ENCODE data around the gene LDAH.

LDAH gene

DNA sequence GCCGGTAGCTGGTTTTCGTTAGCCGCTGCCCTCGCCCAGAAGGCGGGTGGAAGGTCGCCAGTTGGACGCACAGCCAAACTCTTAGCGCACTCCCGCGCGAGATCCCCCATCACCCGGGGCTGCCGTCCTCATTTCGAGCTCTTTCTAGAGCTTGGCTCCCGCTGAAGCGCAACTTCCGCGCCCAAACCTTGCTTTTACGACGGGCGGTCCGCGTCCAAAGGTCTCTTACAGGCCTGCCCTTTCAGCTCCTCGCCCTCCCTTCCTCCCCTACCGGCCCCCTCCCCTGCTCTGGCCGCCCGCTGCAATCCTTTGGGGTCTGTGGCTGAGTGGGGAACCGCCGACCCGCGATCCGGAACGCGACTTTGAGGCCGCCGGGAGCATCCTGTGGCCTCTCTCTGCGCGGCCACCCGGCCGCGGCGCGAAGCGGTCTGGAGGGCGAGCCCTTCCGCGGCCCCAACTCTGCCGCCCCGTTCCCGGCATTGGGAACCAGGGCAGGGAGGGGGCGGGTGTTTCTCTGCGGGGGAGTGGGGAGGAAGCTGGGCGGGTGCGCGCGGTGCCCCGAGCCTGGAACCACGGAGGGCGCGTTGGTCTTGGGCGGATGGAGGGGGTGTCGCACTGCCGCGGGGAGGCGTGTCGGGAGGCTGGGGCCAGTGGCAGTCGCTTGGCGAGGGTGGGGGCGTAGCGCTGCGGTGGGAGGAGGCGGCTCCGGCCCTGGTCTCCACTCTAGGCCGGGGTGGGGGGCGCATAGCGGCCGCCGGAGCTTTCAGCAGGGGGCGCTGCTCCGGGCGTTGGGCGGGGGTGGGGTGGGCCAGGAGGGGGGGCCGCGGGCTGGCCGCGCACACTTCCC, 156.4 kb downstream of the LDAH start, which contains the start of gene GDF7:
GDF7 (plus strand) TSS at position 841 of the 847 bp plus-strand sequence. CDS start 96 bp downstream, outside the sequence.
- H3K27ac Mint-ChIP-seq: no peak within 1 kb of the TSS
- H3K36me3 Mint-ChIP-seq (ENCODE audit: low read depth): no peaks in the 10 kb centered on the region
- peaks cover 25% of the 10 kb centered on the region for H3K4me1 Mint-ChIP-seq (ENCODE audit: low read depth)
- peaks cover 91% of the 10 kb centered on the region for H3K27me3 Mint-ChIP-seq
- peak within 1 kb of the TSS; percentile 69 for H3K4me3 Mint-ChIP-seq
- H3K9me3 Mint-ChIP-seq: no peaks in the 10 kb centered on the region
- no peak for DNase-seq

DNA sequence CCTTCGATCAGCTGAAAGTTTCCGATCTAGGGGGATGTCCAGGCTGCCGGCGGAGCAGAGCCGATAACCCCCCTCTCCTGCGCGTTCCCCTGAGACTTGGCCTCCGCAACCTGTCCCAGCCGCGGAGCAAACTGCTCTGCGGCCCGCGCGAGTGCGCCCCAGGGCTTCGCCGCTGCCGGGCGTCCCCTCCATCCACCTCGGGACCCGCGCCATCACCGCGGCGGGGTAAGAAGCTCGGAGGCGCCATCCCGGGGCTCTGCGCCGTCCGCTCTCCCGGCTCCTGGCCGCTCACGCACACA, 156.9 kb downstream of the LDAH start:
- Mint-ChIP-seq H3K27ac (no peak overlapping the region), H3K9me3 (no peaks in the 10 kb centered on the region), H3K36me3 (ENCODE audit: low read depth) (no peaks in the 10 kb centered on the region), H3K27me3 (peaks cover 91% of the 10 kb centered on the region), H3K4me3 (peak overlapping the region; percentile 69), H3K4me1 (ENCODE audit: low read depth) (peaks cover 23% of the 10 kb centered on the region)
- no peak for DNase-seq

DNA sequence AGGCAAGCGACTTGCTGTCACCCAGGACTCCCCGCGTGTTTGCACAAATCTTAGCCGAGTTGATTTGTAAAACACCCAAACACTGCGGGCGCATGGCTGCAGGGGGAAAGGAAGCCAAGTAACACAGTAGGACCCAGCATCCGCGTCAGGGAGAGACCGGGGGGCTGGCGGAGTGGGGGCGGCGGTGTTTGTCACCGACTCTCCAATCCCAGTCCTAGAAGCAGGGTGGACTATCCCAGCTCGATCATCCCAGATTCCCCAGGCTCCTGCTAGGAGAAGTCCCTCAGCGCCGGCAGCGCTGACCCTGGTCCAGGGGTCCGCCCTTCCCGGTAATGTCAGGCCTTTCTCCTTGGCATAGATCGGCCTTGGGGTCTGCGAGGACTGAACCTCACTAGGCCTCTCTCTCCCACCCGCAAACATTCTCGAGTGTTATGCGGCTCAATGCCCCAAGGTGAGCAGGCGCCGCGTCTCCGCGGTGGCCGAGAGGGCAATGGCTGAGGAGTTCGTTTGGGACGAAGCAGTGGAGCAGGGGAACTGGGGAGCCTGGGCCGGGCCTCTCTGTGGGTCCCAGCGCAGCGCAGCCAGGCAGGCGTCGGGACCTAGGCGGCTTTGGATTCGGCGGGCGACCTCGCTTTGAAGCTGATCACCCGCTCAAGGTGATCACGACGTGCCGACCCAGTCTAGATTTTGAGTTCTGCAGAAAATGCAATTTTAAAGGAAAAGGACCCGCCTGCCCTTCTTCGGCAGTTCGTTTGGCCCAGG, 157.5 kb downstream of the LDAH start:
- no peak for DNase-seq
- Mint-ChIP-seq H3K4me3 (peak overlapping the region; percentile 69), H3K36me3 (ENCODE audit: low read depth) (no peaks in the 10 kb centered on the region)

DNA sequence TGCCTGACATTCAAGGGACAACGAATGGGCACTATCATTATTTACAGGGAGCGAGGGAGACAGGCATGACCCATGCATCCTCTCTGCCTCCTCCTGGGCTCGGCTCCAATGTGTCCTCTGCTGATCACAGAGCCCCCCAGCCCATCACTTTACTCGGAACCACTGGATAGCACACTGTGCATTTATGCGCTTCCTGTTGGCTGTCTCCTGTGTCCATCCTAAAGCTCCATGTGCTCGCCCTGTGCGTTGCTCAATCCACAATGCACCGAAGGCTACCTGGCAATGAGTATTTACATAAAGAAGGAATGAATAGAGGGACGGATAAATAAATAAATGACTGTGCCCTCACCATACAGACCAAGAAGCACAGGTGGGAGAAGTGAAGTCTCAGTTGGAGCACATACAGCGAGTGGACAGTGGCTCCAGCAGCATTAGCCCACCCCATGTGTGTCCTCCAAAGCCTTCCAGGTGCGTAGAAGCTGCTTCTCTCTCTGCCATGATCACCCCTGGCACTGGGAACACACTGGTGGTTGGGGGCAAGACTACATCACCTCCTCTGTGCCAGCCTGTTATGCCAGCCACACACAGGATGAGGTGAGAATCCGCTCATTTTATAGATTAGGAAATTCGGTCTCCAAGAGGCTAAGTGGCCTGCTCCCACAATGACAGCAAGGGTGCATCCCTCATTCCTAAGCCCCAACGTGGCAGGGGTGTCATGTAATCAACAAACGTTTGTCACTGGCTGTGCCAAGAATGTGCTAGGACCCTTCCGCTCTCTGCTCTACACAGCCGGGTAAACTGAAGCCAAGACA, 158.3 kb downstream of the LDAH start:
- Mint-ChIP-seq H3K9me3 (no peaks in the 10 kb centered on the region), H3K4me1 (ENCODE audit: low read depth) (peaks cover 20% of the 10 kb centered on the region), H3K4me3 (peak overlapping the region; percentile 31), H3K27ac (no peak overlapping the region), H3K36me3 (ENCODE audit: low read depth) (no peaks in the 10 kb centered on the region), H3K27me3 (peaks cover 88% of the 10 kb centered on the region)
- no peak for DNase-seq

More for the DNA sequence above, 157.5 kb downstream of the LDAH start:
- H3K27ac Mint-ChIP-seq: no peak overlapping the region
- H3K4me1 Mint-ChIP-seq (ENCODE audit: low read depth): peaks cover 23% of the 10 kb centered on the region
- H3K9me3 Mint-ChIP-seq: no peaks in the 10 kb centered on the region
- peaks cover 92% of the 10 kb centered on the region for H3K27me3 Mint-ChIP-seq

DNA sequence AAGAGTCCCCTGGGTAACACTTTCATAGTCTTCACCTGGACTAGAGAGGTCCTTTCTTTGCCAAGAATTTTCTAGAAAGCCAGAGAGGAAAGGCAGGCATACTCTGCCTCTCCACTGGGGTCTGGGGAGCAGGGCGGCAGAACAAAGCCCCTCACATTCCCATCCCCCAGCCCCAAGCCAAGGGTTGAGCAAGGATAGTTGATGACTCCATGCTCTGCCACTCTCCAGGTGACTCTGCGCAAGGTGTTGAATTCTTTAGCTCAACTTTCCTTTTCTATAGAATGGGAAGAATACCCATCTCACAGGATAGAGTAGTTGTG, 158.9 kb downstream of the LDAH start:
- Mint-ChIP-seq H3K4me1 (ENCODE audit: low read depth) (peaks cover 15% of the 10 kb centered on the region), H3K27me3 (peaks cover 87% of the 10 kb centered on the region), H3K36me3 (ENCODE audit: low read depth) (no peaks in the 10 kb centered on the region), H3K27ac (no peak overlapping the region), H3K4me3 (no peak overlapping the region), H3K9me3 (no peaks in the 10 kb centered on the region)
- DNase-seq: no peak

DNA sequence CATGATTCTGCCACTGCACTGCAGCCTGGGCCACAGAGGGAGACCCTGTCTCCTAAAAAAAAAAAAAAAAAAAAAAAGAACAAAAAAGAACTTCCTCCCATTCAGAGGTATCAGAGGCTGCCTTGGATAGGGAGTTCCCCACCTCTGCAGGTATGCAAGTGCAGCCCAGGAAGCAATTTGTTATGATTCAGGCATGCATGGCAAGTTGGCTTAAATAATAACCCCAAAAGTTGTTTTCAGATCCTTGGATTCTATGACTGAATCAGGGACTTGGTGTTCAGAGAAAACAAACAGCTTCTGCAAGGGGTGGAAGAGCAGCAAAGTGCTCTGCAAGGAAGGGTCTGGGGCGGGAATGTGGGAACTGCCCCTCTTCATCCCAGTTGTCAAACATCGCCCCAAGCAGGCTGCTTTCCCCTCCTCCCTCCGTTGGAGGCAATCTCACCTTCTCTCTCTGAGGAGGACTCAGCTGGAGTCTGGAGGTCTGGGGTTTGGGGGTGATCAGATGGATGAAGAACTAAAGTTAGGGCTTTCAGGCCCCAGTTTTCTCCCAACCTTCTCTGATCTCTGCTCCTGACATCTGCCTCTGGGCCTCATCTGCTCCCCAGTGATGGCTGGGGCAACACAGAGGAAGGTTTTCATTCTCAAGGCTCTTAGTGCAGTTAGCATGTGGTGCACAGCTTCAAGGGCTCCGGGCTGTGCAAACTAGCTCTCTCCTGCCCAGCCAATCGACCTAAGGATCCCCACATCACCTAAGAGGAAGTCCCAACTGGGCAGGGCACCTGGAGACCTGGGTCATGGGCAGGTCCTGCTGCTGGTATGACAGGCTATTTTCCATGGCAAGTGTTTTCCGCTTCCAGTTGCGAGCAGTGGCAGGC, 159.5 kb downstream of the LDAH start:
- no peak overlapping the region for H3K4me3 Mint-ChIP-seq
- H3K27me3 Mint-ChIP-seq: peaks cover 85% of the 10 kb centered on the region

DNA sequence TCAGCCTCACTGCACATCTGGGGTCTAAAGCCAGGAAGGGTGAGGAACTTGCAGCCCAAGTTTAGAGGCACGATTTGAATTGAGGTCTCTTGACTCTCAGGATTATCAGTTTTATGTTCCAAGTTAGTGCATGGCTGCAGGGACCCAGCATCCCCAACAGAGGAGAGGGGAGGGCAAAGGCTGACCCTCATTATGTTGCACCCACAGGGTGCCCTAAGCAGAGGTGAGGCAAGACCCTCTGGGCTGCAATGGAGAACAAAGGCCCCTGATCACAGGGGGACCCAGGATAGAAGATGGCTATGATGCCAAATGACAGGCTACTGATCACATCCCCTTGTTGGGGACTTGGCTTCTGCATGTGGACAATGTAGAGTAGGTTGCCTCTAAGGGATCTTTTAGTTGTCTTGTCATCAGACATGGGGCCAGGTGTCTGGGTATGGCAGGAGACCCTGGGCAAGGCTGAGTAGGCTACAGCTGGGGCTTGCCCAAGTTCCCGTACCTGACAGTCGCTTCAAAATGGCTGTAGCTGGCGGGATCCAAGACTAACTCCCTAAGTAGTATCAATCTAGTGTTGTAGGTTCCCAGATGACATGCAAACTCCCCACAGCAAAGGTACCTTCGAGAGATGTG, 160.5 kb downstream of the LDAH start:
- Mint-ChIP-seq H3K9me3 (no peaks in the 10 kb centered on the region), H3K4me1 (ENCODE audit: low read depth) (peaks cover 13% of the 10 kb centered on the region), H3K27me3 (peaks cover 75% of the 10 kb centered on the region), H3K27ac (no peak overlapping the region), H3K4me3 (no peak overlapping the region), H3K36me3 (ENCODE audit: low read depth) (no peaks in the 10 kb centered on the region)
- DNase-seq: no peak

More for the DNA sequence above, 159.5 kb downstream of the LDAH start:
- no peak for DNase-seq
- no peaks in the 10 kb centered on the region for H3K9me3 Mint-ChIP-seq
- H3K36me3 Mint-ChIP-seq (ENCODE audit: low read depth): no peaks in the 10 kb centered on the region
- H3K4me1 Mint-ChIP-seq (ENCODE audit: low read depth): peaks cover 15% of the 10 kb centered on the region
- no peak overlapping the region for H3K27ac Mint-ChIP-seq

DNA sequence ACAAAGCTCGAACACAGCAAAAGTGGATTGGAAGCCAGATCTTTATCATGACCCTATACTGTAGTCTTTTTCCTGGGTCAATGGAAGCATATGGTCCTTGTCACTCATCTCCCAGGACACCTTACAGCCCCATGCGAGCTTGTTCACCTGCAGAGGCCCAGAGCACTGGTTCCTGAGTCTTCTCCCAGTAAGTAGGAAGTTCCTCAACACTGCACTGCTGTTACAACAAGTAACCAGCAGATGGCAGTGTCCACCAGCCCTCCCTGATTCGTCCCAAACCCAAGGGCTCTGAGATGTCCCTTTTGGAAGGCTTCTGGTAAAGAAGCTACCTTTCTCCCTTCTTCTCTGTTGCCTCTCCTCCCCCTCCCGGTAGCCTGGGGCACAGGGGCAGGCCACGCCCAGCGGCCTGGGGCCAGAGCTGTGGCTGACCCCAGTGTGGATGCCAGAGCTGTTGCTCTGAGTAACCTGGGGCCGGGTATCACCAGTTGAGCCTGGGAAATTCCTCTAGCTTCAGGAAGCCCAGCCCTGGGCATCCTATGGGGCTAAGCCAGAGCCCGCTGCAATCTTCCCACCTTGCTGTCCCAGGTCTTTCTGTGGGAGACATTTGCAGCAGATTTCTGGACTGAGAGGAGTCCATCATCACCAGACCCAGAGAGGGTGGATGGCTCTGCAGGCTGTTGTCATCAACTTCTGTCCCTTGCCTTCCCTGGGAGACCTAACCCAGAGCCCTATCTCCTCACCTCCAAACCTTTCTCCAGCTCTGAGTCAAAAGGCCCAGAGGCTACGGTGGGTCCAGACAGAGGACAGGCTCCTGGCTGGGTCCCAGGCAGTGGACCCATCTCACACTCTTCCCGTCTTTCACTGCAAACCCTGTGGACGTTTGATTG, 161.2 kb downstream of the LDAH start:
- DNase-seq: peak; percentile 74
- H3K9me3 Mint-ChIP-seq: no peaks in the 10 kb centered on the region
- peaks cover 13% of the 10 kb centered on the region for H3K4me1 Mint-ChIP-seq (ENCODE audit: low read depth)
- peaks cover 74% of the 10 kb centered on the region for H3K27me3 Mint-ChIP-seq
- no peak overlapping the region for H3K4me3 Mint-ChIP-seq
- H3K27ac Mint-ChIP-seq: no peak overlapping the region
- no peaks in the 10 kb centered on the region for H3K36me3 Mint-ChIP-seq (ENCODE audit: low read depth)

DNA sequence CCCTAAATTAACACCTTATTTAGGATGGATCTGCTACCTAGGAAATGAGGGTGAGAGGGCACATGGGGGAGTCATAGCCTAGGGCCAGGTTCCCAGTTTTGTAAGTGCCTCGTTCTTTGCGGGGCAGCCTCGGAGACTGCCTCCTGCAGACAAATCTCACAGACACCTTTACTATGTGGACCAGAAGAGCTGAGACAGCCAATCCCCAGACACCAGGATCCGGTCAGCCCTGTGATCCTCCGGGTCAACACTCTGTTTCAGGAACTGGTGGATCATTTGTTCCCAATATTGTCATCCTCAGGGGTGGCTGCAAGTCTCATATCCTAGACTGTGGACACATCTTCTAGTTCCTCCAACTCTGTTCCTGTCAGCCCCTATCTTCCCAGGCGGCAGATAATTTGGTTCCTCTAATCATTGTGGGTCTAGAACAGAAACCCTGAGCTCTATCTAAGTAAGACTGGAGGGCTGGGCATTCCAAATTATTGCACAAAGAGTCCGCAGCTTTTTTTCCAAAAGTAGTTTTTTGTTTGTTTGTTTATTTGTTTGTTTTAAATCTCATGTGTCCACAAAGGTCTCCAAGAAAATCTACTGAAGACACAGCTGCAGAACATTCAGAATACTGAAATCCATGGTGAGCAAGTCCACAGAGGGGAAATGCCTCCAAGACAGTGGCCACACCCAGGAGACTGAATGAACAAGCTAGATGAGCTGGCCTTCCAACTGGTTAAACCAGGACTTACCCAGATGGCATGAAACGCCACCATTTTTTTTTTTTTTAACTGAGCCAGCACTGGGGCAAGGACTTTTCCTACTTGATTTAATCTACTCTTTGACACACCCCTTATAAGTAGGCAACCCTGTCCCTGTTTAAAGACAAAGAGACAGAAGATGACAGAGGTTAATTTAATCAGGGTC, 162.1 kb downstream of the LDAH start:
- Mint-ChIP-seq H3K4me1 (ENCODE audit: low read depth) (peaks cover 7% of the 10 kb centered on the region), H3K27ac (no peak overlapping the region), H3K36me3 (ENCODE audit: low read depth) (no peaks in the 10 kb centered on the region), H3K27me3 (peaks cover 65% of the 10 kb centered on the region), H3K9me3 (no peaks in the 10 kb centered on the region), H3K4me3 (no peak overlapping the region)
- no peak for DNase-seq

DNA sequence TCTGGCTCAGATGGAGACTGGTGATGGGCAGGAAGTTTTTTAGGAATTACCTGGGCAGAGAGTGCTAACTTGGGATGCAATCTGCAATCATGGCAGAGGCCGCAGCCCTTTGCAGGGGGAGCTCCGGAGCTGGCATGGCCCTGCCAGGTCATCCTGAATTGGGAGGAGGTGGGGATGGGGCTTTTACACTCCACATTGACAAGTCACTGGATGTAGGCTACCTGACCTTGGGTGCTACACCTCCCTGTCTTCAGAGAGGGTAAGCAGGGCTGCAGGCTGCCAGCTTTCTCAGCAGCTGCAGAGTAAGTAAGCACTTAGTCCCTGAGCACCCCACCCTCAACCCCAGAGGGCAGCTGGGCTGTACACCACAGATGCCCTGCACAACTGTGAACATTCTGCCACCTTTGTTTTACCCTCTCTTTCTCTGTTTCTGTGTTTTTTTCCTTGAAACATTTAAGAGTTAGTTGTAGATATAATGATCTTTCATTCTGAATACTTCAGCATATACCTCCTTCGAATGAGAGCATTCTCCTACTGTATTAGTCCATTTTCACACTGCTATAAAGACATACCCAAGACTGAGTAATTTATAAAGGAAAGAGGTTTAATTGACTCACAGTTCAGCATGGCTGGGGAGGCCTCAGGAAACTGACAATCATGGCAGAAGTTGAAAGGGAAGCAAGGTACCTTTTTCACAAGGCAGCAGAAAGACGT, 165.2 kb downstream of the LDAH start:
- H3K9me3 Mint-ChIP-seq: no peaks in the 10 kb centered on the region
- H3K4me1 Mint-ChIP-seq (ENCODE audit: low read depth): no peaks in the 10 kb centered on the region
- no peaks in the 10 kb centered on the region for H3K36me3 Mint-ChIP-seq (ENCODE audit: low read depth)
- no peak overlapping the region for H3K4me3 Mint-ChIP-seq
- DNase-seq: no peak
- H3K27me3 Mint-ChIP-seq: peaks cover 35% of the 10 kb centered on the region
- no peak overlapping the region for H3K27ac Mint-ChIP-seq

DNA sequence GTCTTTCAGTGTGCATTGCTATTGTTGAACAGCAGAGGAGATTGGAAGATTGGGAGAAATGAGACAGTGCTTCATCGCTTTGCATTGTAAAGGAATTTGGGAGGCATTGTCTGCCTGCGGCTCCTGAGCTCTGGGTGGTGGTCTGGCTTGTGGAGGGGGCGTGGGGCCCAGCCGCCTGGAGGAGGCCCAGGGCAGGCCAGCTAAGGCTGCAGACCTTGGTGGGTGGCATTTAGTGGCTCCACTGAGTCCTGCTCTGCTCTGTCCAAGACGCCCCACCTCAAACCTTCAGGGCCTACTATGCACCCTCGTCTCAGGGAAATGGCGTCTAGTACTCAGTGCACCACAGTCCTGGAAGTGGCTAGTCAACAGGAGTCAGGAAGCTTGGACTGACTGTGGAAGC, 166.3 kb downstream of the LDAH start:
- peaks cover 24% of the 10 kb centered on the region for H3K27me3 Mint-ChIP-seq
- no peaks in the 10 kb centered on the region for H3K9me3 Mint-ChIP-seq
- peaks cover 5% of the 10 kb centered on the region for H3K4me1 Mint-ChIP-seq (ENCODE audit: low read depth)
- H3K27ac Mint-ChIP-seq: no peak overlapping the region
- no peaks in the 10 kb centered on the region for H3K36me3 Mint-ChIP-seq (ENCODE audit: low read depth)
- DNase-seq: no peak
- H3K4me3 Mint-ChIP-seq: no peak overlapping the region

DNA sequence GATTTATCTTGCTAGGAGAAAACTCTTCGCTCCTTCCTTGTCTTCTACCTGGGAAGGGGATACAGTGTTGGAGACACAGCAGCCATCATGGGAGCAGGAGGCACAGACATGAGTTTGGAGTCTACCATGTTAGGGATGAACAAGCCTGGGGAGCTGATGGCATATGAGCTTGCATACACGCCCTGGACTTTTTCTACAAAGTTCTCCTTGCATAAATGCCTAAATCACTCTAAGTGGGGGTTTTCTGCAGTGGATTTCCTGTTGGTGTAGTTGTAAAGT, 168.4 kb downstream of the LDAH start:
- Mint-ChIP-seq H3K9me3 (no peaks in the 10 kb centered on the region), H3K27me3 (peaks cover 8% of the 10 kb centered on the region), H3K4me1 (ENCODE audit: low read depth) (peaks cover 19% of the 10 kb centered on the region), H3K36me3 (ENCODE audit: low read depth) (no peaks in the 10 kb centered on the region), H3K27ac (no peak overlapping the region), H3K4me3 (no peak overlapping the region)
- no peak for DNase-seq

All from activated T-cell treated with anti-CD3 and anti-CD28 coated beads, Interleukin-2, amount 50 U/mL, for 24 hours (primary cell).